Liver (tissue), 3 donors: ENCODE results near the gene BAIAP3.
"Not testable (repeated sequence)": the region's sequence is repeated elsewhere in the genome, so short reads cannot be mapped to it uniquely, and the experiment has no call there.

Source experiments
- EGR1 ChIP-seq, 2 donors: IDR thresholded peaks; 2 replicates each; pipeline ENCODE4 v1.6.1; 2016 to 2018; ENCODE audit warnings: antibody characterized with exemption in 2 of 2, low read depth in 2 of 2
- GABPA ChIP-seq, 2 donors: IDR thresholded peaks in 1 of 2; conservative IDR thresholded peaks in 1 of 2; 2 replicates each; pipeline ENCODE4 v1.6.1; 2016; ENCODE audit warnings: antibody characterized with exemption in 2 of 2, mild to moderate bottlenecking in 1 of 2, moderate library complexity in 1 of 2
- HNF4G ChIP-seq: IDR thresholded peaks from 2 replicates; pipeline ENCODE4 v1.6.1; 2016; ENCODE audit warnings: antibody characterized with exemption
- JUND ChIP-seq, 2 donors: IDR thresholded peaks; 2 replicates each; pipeline ENCODE4 v1.6.1; 2016; ENCODE audit warnings: antibody characterized with exemption in 2 of 2
- RAD21 ChIP-seq, 2 donors: IDR thresholded peaks; 2 replicates each; pipeline ENCODE4 v1.6.1; 2016; ENCODE audit warnings: antibody characterized with exemption in 2 of 2, mild to moderate bottlenecking in 2 of 2
- SP1 ChIP-seq: IDR thresholded peaks from 2 replicates; pipeline ENCODE4 v1.6.1; 2018; ENCODE audit warnings: antibody characterized with exemption, mild to moderate bottlenecking
- TAF1 ChIP-seq: conservative IDR thresholded peaks from 2 replicates; pipeline ENCODE4 v1.6.1; 2016; ENCODE audit warnings: antibody characterized with exemption, mild to moderate bottlenecking
- YY1 ChIP-seq: IDR thresholded peaks from 2 replicates; pipeline ENCODE4 v1.6.1; 2016; ENCODE audit warnings: antibody characterized with exemption, mild to moderate bottlenecking
- ZBTB33 ChIP-seq: IDR thresholded peaks from 2 replicates; pipeline ENCODE4 v1.6.1; 2016; ENCODE audit warnings: antibody characterized with exemption
- TF ChIP-seq, protein P1 (sequence below): fragments of 150-350 bp; IDR thresholded peaks from 2 replicates; pipeline ENCODE4 v1.5.1; 2017; ENCODE audit warnings: improper control_type of control experiment, low read depth, low read length; ENCODE audit not compliant: missing input control
- TF ChIP-seq, protein P2 (sequence below): IDR thresholded peaks from 2 replicates; pipeline ENCODE4 v1.6.1; 2016; ENCODE audit warnings: antibody characterized with exemption
- TF ChIP-seq, protein P3 (sequence below): IDR thresholded peaks from 2 replicates; pipeline ENCODE4 v1.6.1; 2016; ENCODE audit warnings: antibody characterized with exemption
- donor health status: healthy.
- donor health status: healthy.

GRCh38 chr16:1328961-1329360 is 4.5 kb upstream of the BAIAP3 start:
- not testable (repeated sequence) for TF ChIP-seq EGR1 (IDR thresholded peaks at IDR 0.05; ENCODE audit: low read depth in 2 of 2); GABPA (IDR thresholded peaks at IDR 0.05 in 1 of 2, conservative IDR thresholded peaks at IDR 0.05 in 1 of 2); JUND (IDR thresholded peaks at IDR 0.05); YY1; HNF4G; ZBTB33; TAF1; SP1; RAD21 (IDR thresholded peaks at IDR 0.05)
- TF ChIP-seq, protein P1, sequence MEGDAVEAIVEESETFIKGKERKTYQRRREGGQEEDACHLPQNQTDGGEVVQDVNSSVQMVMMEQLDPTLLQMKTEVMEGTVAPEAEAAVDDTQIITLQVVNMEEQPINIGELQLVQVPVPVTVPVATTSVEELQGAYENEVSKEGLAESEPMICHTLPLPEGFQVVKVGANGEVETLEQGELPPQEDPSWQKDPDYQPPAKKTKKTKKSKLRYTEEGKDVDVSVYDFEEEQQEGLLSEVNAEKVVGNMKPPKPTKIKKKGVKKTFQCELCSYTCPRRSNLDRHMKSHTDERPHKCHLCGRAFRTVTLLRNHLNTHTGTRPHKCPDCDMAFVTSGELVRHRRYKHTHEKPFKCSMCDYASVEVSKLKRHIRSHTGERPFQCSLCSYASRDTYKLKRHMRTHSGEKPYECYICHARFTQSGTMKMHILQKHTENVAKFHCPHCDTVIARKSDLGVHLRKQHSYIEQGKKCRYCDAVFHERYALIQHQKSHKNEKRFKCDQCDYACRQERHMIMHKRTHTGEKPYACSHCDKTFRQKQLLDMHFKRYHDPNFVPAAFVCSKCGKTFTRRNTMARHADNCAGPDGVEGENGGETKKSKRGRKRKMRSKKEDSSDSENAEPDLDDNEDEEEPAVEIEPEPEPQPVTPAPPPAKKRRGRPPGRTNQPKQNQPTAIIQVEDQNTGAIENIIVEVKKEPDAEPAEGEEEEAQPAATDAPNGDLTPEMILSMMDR, result not testable (repeated sequence)
- TF ChIP-seq, protein P2, sequence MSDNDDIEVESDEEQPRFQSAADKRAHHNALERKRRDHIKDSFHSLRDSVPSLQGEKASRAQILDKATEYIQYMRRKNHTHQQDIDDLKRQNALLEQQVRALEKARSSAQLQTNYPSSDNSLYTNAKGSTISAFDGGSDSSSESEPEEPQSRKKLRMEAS, result not testable (repeated sequence)
- TF ChIP-seq, protein P3, sequence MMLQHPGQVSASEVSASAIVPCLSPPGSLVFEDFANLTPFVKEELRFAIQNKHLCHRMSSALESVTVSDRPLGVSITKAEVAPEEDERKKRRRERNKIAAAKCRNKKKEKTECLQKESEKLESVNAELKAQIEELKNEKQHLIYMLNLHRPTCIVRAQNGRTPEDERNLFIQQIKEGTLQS, result not testable (repeated sequence)
